NCI-H748 treated with DMSO at 0.1 percent for 48 hours (cell line): Measurements from ENCODE around the gene NRIP1.

Experiments used
- DNase-seq: peaks from one replicate; lab custom pipeline; 2025; lab: John Stamatoyannopoulos, UW

Gene NRIP1

GRCh38 chr21:15006594-15007230 lies 58.1 kb downstream of the NRIP1 start:
- peak; percentile 21 for DNase-seq

- peak; percentile 10 for DNase-seq
Observed at GRCh38 chr21:15005391-15005790, 59.4 kb downstream of the NRIP1 start.

GRCh38 chr21:15004721-15005370 lies 60.0 kb downstream of the NRIP1 start:
- no peak for DNase-seq

GRCh38 chr21:15003463-15004135 lies 61.2 kb downstream of the NRIP1 start:
- peak; percentile 95 for DNase-seq

GRCh38 chr21:15001857-15002606 lies 62.8 kb downstream of the NRIP1 start:
- DNase-seq, result peak; percentile 50

GRCh38 chr21:15001113-15001512 lies 63.7 kb downstream of the NRIP1 start:
- no peak for DNase-seq

- no peak for DNase-seq
Observed at GRCh38 chr21:15000081-15000480, 64.7 kb downstream of the NRIP1 start.

- DNase-seq, result no peak
Observed at GRCh38 chr21:14998784-14999183, 66.0 kb downstream of the NRIP1 start.

GRCh38 chr21:14998336-14998735 lies 66.5 kb downstream of the NRIP1 start:
- DNase-seq, result no peak

GRCh38 chr21:14995695-14996490 lies 68.9 kb downstream of the NRIP1 start:
- no peak for DNase-seq

- no peak for DNase-seq
Observed at GRCh38 chr21:14995226-14995625, 69.6 kb downstream of the NRIP1 start.

GRCh38 chr21:14993115-14993514 lies 71.7 kb downstream of the NRIP1 start:
- DNase-seq, result no peak

- DNase-seq, result no peak
Observed at GRCh38 chr21:14991957-14992356, 72.8 kb downstream of the NRIP1 start.

GRCh38 chr21:14989359-14989758 lies 75.4 kb downstream of the NRIP1 start:
- no peak for DNase-seq

GRCh38 chr21:14988760-14989159 lies 76.0 kb downstream of the NRIP1 start:
- DNase-seq, result no peak

- DNase-seq, result no peak
Observed at GRCh38 chr21:14987370-14988170, 77.2 kb downstream of the NRIP1 start.

- DNase-seq, result no peak
Observed at GRCh38 chr21:14985306-14985705, 79.5 kb downstream of the NRIP1 start.

GRCh38 chr21:14982336-14982735 lies 82.5 kb downstream of the NRIP1 start:
- no peak for DNase-seq

GRCh38 chr21:14981246-14981645 lies 83.6 kb downstream of the NRIP1 start:
- peak; percentile 65 for DNase-seq

- no peak for DNase-seq
Observed at GRCh38 chr21:14979264-14979663, 85.5 kb downstream of the NRIP1 start.

- peak; percentile 88 for DNase-seq
Observed at GRCh38 chr21:14977814-14978213, 87.0 kb downstream of the NRIP1 start.
